ENCODE results near the gene PSTPIP1. TPM values are rescaled to one million over a fixed set of nuclear protein-coding genes. Genes with fewer than 3 reads are reported as not detected.

Gene PSTPIP1
- total RNA-seq, 2 experiments from 2014 or later = 113 to 121 TPM

DNA sequence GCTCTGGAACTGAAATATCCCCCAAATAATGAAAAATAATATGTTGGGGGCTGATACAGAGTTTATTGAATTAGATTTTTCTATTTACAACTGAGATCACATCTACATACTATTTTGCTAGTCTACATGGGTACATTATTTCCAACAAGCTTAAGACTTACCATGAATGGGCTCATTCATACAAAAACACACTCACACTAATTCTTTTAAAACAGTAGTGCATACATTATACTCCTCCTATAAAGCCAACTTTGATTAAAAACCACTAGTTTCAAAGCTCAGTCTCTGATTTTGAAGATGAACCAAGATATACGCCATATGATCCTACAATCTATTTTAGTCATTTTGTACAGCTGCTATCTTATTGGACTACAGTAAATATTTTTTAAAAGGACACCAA lies 51.1 kb downstream of the PSTPIP1 start:
- Mint-ChIP-seq H3K4me3 (no peak overlapping the region), H3K27ac (peak overlapping the region; percentile 37), H3K4me1 (ENCODE audit: low read depth) (peaks cover 3% of the 10 kb centered on the region), H3K27me3 (no peaks in the 10 kb centered on the region), H3K9me3 (no peaks in the 10 kb centered on the region), H3K36me3 (ENCODE audit: low read depth) (peaks cover 47% of the 10 kb centered on the region)
- TF ChIP-seq, protein P1, sequence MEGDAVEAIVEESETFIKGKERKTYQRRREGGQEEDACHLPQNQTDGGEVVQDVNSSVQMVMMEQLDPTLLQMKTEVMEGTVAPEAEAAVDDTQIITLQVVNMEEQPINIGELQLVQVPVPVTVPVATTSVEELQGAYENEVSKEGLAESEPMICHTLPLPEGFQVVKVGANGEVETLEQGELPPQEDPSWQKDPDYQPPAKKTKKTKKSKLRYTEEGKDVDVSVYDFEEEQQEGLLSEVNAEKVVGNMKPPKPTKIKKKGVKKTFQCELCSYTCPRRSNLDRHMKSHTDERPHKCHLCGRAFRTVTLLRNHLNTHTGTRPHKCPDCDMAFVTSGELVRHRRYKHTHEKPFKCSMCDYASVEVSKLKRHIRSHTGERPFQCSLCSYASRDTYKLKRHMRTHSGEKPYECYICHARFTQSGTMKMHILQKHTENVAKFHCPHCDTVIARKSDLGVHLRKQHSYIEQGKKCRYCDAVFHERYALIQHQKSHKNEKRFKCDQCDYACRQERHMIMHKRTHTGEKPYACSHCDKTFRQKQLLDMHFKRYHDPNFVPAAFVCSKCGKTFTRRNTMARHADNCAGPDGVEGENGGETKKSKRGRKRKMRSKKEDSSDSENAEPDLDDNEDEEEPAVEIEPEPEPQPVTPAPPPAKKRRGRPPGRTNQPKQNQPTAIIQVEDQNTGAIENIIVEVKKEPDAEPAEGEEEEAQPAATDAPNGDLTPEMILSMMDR (IDR thresholded peaks at IDR 0.05) = no peak
- DNase-seq (no peak), ATAC-seq (no peak)
- ChIA-PET POLR2A (interaction anchor here (1.2 to 5.6 kb wide), 4 partner anchors 9 to 24 kb away, joined by 3 to 44 read pairs (median 6); no protein-coding TSS in a partner anchor), CTCF (interaction anchor here (0.7 to 3.8 kb wide), 7 partner anchors 10 to 73 kb away, joined by 3 to 20 read pairs (median 4); no protein-coding TSS in a partner anchor)
- intact Hi-C loops (cut with micrococcal nuclease) = no loop called here

DNA sequence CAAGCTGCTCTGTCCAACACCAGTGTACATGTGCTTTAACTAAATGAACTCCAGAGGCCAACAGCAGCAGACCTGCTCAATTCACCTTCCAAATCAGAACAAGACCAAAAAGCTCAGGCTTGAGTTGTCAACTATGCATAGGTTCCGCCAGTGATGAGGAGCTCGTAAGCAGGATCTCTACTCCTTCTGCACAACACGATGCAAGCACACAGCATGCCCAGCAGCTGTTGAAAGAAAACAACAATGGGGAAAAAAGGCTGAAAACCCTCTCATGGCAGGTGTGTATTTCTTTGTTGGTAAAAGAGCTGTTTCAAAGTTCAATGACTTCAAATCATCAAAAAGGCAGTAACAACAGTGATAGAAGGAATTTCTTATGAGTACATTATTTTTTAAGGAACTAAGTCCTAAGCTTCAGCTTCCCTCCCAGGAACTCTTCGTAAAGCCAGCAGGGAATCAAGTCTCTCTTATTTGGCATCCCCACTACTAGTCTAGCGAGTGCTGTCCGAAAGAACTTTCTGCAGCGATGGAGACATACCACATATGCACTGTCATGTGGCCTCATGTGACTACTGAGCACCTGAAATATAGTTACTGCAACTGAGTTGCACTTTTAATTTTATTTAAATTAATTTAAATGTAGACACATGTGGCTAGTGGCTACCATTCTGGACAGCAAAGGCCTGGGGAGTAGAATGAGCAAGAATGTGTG lies 51.9 kb downstream of the PSTPIP1 start:
- Mint-ChIP-seq H3K27ac (no peak overlapping the region), H3K36me3 (ENCODE audit: low read depth) (peaks cover 44% of the 10 kb centered on the region), H3K4me3 (no peak overlapping the region), H3K27me3 (no peaks in the 10 kb centered on the region), H3K4me1 (ENCODE audit: low read depth) (peaks cover 3% of the 10 kb centered on the region), H3K9me3 (no peaks in the 10 kb centered on the region)
- intact Hi-C loops (cut with micrococcal nuclease) = no loop called here
- ATAC-seq (no peak), DNase-seq (no peak)
- POLR2A ChIA-PET = interaction anchor here (1.2 to 5.6 kb wide), 4 partner anchors 10 to 23 kb away, joined by 3 to 44 read pairs (median 6); no protein-coding TSS in a partner anchor
- TF ChIP-seq, protein P1 (IDR thresholded peaks at IDR 0.05) = no peak
- CTCF ChIA-PET = interaction anchor here (0.9 to 3.8 kb wide), 6 partner anchors 9 to 74 kb away, joined by 3 to 20 read pairs (median 4); no protein-coding TSS in a partner anchor

DNA sequence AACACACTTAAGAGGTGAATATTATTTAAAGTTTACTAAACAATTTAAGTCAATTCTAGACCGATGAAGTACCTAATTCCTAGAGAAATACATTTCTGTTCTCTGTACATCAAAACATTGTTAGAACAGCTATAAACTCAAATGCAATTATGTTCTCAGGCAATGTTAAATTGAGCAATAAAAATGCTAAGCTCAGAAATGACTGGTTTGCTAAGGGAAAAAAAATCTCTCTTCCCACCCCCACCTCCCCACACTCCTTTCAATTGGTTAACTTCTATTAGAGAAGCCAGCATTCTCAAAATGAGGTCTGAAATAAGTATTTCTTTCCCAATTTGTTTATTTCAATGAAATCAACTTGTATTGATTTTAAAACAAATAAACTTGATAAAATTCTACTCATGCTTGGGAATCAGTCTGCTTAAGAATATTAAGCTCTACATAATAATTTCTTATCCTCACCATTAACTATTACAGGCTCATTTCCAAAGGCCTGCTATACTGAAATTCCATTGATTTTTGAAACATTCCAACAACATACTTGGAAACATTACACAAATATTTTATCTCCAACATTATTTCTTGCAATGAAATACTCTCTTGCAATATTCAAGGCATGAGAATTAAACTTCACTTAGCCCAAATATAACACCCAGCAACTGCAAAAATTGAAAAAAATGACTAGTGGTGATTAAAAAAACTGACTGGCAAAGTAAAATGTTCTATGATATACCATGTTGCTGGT lies 53.4 kb downstream of the PSTPIP1 start:
- intact Hi-C loops (cut with micrococcal nuclease) = no loop called here
- ChIA-PET POLR2A (interaction anchor here (2.2 kb wide), 1 partner anchor 13 kb away, joined by 10 read pairs; no protein-coding TSS in a partner anchor), CTCF (interaction anchor here (3.8 kb wide), 1 partner anchor 13 kb away, joined by 20 read pairs; no protein-coding TSS in a partner anchor)
- Mint-ChIP-seq H3K4me1 (ENCODE audit: low read depth) (peaks cover 3% of the 10 kb centered on the region), H3K27ac (no peak overlapping the region), H3K9me3 (no peaks in the 10 kb centered on the region), H3K27me3 (no peaks in the 10 kb centered on the region), H3K4me3 (no peak overlapping the region), H3K36me3 (ENCODE audit: low read depth) (peaks cover 35% of the 10 kb centered on the region)
- no peak for DNase-seq
- no peak for ATAC-seq
- TF ChIP-seq, protein P1 (IDR thresholded peaks at IDR 0.05) = no peak

DNA sequence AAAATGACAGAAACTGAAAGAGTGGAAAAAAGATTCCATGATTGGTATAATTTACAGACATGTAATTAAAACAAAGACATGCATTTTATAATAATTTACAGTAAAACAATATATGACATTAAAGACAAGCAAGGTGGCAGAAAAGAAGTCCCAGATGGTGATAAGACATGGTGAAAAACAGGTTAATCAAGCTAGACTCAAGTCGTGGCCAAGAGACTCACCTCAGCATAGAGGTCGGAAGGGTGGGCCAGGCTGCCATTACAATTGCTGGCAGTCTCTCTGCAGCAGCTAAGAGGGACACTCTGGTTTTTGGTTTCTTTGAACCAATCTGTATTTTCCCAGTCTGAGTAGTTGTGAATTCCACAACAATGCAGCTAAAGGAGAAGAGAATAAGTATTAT lies 57.6 kb downstream of the PSTPIP1 start:
- intact Hi-C loops (cut with micrococcal nuclease) = no loop called here
- ChIA-PET CTCF (interaction anchor here (0.7 to 3.4 kb wide), 6 partner anchors 17 to 101 kb away, joined by 3 to 13 read pairs (median 6); no protein-coding TSS in a partner anchor), POLR2A (interaction anchor here (0.6 to 1.9 kb wide), 3 partner anchors 9 to 91 kb away, joined by 3 to 5 read pairs (median 4); no protein-coding TSS in a partner anchor)
- TF ChIP-seq, protein P1 (IDR thresholded peaks at IDR 0.05) = no peak
- H3K4me1 Mint-ChIP-seq (ENCODE audit: low read depth) = peaks cover 15% of the 10 kb centered on the region
- peaks cover 14% of the 10 kb centered on the region for H3K36me3 Mint-ChIP-seq (ENCODE audit: low read depth)
- no peak for DNase-seq
- no peak overlapping the region for H3K27ac Mint-ChIP-seq
- no peak for ATAC-seq
- no peak overlapping the region for H3K4me3 Mint-ChIP-seq
- no peaks in the 10 kb centered on the region for H3K9me3 Mint-ChIP-seq
- H3K27me3 Mint-ChIP-seq = no peaks in the 10 kb centered on the region
